ENCODE data around the gene MGA.

DNA sequence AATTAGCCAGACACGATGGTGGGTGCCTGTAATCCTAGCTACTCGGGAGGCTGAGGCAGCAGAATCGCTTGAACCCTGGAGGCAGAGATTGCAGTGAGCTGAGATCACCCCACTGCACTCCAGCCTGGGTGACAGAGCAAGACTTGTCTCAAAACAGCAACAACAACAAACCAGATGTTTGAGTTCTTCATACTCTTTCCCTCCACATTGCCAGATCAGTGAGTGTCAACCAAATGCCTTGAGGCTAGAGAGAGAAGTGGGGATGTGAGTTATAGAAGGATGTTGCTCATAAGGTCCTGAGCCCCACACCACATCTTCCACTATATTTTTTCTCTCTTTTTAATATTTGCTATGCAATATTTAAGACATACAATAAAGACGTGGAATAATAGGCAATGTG is 133.9 kb downstream of the MGA start:
- TF ChIP-seq CTCF (conservative IDR thresholded peaks at IDR 0.05 in 1 of 2, IDR thresholded peaks at IDR 0.05 in 1 of 2; ENCODE audit: low read depth in 1 of 2, low read length in 2 of 2) (no peak), EZH2 (IDR thresholded peaks at IDR 0.05; ENCODE audit: low read length, missing control alignments) (no peak)
